Loucy (cell line): ENCODE measurements around the gene SMTNL2.

Experiments used
- EZH2phosphoT487 ChIP-seq: fragments of 200-600 bp; IDR thresholded peaks from 2 replicates; pipeline ENCODE4 v1.6.1; 2018; ENCODE audit warnings: antibody characterized with exemption, mild to moderate bottlenecking, moderate library complexity, borderline replicate concordance
- TF ChIP-seq, protein P1 (sequence below): fragments of 200-600 bp; sonication (generic); conservative IDR thresholded peaks from 2 replicates; pipeline ENCODE4 v1.5.1; 2014; ENCODE audit warnings: mild to moderate bottlenecking, antibody characterized with exemption, low read length

DNA sequence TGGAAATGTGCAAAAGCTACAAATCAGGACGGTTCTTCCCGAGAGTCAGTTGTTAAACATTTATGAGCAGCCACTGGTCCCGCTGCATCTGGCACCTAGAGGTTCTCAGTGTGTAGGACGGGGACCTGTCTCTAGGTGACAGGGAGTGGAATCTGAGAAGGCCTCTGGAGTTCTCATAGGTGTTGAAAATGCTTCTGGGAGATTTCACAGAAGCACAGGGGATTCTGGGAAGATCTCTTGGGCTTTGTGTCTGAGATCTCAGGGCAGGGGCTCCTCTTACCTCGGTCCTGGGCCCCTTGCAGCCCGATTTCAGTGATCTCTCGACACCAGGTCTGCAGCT lies 48.2 kb downstream of the SMTNL2 start:
- TF ChIP-seq, protein P1, sequence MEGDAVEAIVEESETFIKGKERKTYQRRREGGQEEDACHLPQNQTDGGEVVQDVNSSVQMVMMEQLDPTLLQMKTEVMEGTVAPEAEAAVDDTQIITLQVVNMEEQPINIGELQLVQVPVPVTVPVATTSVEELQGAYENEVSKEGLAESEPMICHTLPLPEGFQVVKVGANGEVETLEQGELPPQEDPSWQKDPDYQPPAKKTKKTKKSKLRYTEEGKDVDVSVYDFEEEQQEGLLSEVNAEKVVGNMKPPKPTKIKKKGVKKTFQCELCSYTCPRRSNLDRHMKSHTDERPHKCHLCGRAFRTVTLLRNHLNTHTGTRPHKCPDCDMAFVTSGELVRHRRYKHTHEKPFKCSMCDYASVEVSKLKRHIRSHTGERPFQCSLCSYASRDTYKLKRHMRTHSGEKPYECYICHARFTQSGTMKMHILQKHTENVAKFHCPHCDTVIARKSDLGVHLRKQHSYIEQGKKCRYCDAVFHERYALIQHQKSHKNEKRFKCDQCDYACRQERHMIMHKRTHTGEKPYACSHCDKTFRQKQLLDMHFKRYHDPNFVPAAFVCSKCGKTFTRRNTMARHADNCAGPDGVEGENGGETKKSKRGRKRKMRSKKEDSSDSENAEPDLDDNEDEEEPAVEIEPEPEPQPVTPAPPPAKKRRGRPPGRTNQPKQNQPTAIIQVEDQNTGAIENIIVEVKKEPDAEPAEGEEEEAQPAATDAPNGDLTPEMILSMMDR: no peak
- no peak for TF ChIP-seq EZH2phosphoT487
